Measurements from ENCODE around the gene RAB3IL1.

Gene RAB3IL1

GRCh38 chr11:61918251-61918937, 1.0 kb upstream of the RAB3IL1 start:
- Mint-ChIP-seq H3K4me3 (peak overlapping the region; percentile 86), H3K9me3 (no peaks in the 10 kb centered on the region), H3K36me3 (ENCODE audit: low read depth) (no peaks in the 10 kb centered on the region), H3K27ac (no peak overlapping the region), H3K27me3 (ENCODE audit: low read depth, poor library complexity) (peaks cover 47% of the 10 kb centered on the region), H3K4me1 (peaks cover 58% of the 10 kb centered on the region)
- TF ChIP-seq CTCF (IDR thresholded peaks at IDR 0.05), result no peak
- DNase-seq, result no peak

- DNase-seq, result no peak
- Mint-ChIP-seq H3K27me3 (ENCODE audit: low read depth, poor library complexity) (peaks cover 52% of the 10 kb centered on the region), H3K9me3 (no peaks in the 10 kb centered on the region)
These were observed 531 bp downstream of the RAB3IL1 start for GRCh38 chr11:61916737-61917333.

GRCh38 chr11:61914471-61915171, 2.7 kb downstream of the RAB3IL1 start:
- H3K4me3 Mint-ChIP-seq, result no peak overlapping the region
- H3K4me1 Mint-ChIP-seq, result peaks cover 55% of the 10 kb centered on the region
- TF ChIP-seq CTCF (IDR thresholded peaks at IDR 0.05), result no peak
- H3K27ac Mint-ChIP-seq, result no peak overlapping the region
- peaks cover 52% of the 10 kb centered on the region for H3K27me3 Mint-ChIP-seq (ENCODE audit: low read depth, poor library complexity)
- H3K9me3 Mint-ChIP-seq, result no peaks in the 10 kb centered on the region
- no peaks in the 10 kb centered on the region for H3K36me3 Mint-ChIP-seq (ENCODE audit: low read depth)
- DNase-seq, result no peak

More at GRCh38 chr11:61916737-61917333, 531 bp downstream of the RAB3IL1 start:
- Mint-ChIP-seq H3K4me1 (peaks cover 57% of the 10 kb centered on the region), H3K27ac (no peak overlapping the region), H3K4me3 (peak overlapping the region; percentile 76), H3K36me3 (ENCODE audit: low read depth) (no peaks in the 10 kb centered on the region)
- no peak for TF ChIP-seq CTCF (IDR thresholded peaks at IDR 0.05)

GRCh38 chr11:61913699-61914395, 3.5 kb downstream of the RAB3IL1 start:
- H3K27ac Mint-ChIP-seq, result no peak overlapping the region

More at GRCh38 chr11:61913699-61914395, 3.5 kb downstream of the RAB3IL1 start:
- Mint-ChIP-seq H3K4me3 (no peak overlapping the region), H3K27me3 (ENCODE audit: low read depth, poor library complexity) (peaks cover 48% of the 10 kb centered on the region), H3K36me3 (ENCODE audit: low read depth) (no peaks in the 10 kb centered on the region), H3K9me3 (no peaks in the 10 kb centered on the region), H3K4me1 (peaks cover 55% of the 10 kb centered on the region)
- DNase-seq, result no peak
- TF ChIP-seq CTCF (IDR thresholded peaks at IDR 0.05), result no peak
